HG03066 (cell line): Measurements from ENCODE around the gene SLC39A7.
"Not testable (repeated sequence)": the region's sequence is repeated elsewhere in the genome, so short reads cannot be mapped to it uniquely, and the experiment has no call there.

Experiments
- ATAC-seq: cut with Tn5 transposase; IDR thresholded peaks from one replicate; pipeline ENCODE4 v1.9.1; 2021; ENCODE audit warnings: low read depth; ENCODE audit not compliant: unreplicated experiment

SLC39A7 gene

GRCh38 chr6:33226503-33227120, 25.9 kb downstream of the SLC39A7 start:
- ATAC-seq = not testable (repeated sequence)

- ATAC-seq = no peak
These were observed 34.6 kb downstream of the SLC39A7 start for GRCh38 chr6:33235221-33235634.

- no peak for ATAC-seq
These were observed 35.7 kb downstream of the SLC39A7 start for GRCh38 chr6:33236328-33236727.

GRCh38 chr6:33236852-33237251, 36.2 kb downstream of the SLC39A7 start:
- no peak for ATAC-seq

- ATAC-seq = no peak
These were observed 37.1 kb downstream of the SLC39A7 start for GRCh38 chr6:33237741-33238140.

GRCh38 chr6:33241968-33242367, 41.3 kb downstream of the SLC39A7 start:
- ATAC-seq = no peak

GRCh38 chr6:33243476-33243875, 42.8 kb downstream of the SLC39A7 start:
- ATAC-seq = no peak

GRCh38 chr6:33247977-33248642, 47.4 kb downstream of the SLC39A7 start:
- peak; percentile 38 for ATAC-seq

- peak; percentile 3 for ATAC-seq
These were observed 47.9 kb downstream of the SLC39A7 start for GRCh38 chr6:33248643-33248931.

GRCh38 chr6:33248932-33249731, 48.5 kb downstream of the SLC39A7 start:
- peak; percentile 88 for ATAC-seq

GRCh38 chr6:33249732-33250630, 49.3 kb downstream of the SLC39A7 start:
- no peak for ATAC-seq

- no peak for ATAC-seq
These were observed 50.1 kb downstream of the SLC39A7 start for GRCh38 chr6:33250731-33251130.

- ATAC-seq = no peak
These were observed 50.8 kb downstream of the SLC39A7 start for GRCh38 chr6:33251395-33252012.

GRCh38 chr6:33252759-33253158, 52.1 kb downstream of the SLC39A7 start:
- no peak for ATAC-seq
